Adrenal gland (tissue), 19 donors: ENCODE results near the gene TRAF3IP3. TPM values are rescaled to one million over a fixed set of nuclear protein-coding genes. Genes with fewer than 3 reads are reported as not detected.

Experiments used
- DNase-seq, 7 donors: peaks; one replicate each; pipeline ENCODE4 v3.0.0-alpha.2; 2019 to 2020
- H3K27ac ChIP-seq, 5 donors: fragments of 200-600 bp; sonication (generic) in 4 of 5; 1 replicate in 3 of 5; 2 replicates in 2 of 5; pipeline versions ENCODE4 v1.5.1 to v1.8.0; 2016 to 2020; ENCODE audit warnings: mild to moderate bottlenecking in 1 of 5
- H3K27me3 ChIP-seq: fragments of 200-600 bp; 2 replicates; pipeline ENCODE4 v1.8.0; 2021
- H3K36me3 ChIP-seq, 2 donors: fragments of 200-600 bp; replicated peaks in 1 of 2; 1 replicate in 1 of 2; 2 replicates in 1 of 2; pipeline versions ENCODE4 v1.5.1 to v1.8.0; 2018 to 2022
- H3K4me1 ChIP-seq, 2 donors: fragments of 200-600 bp; replicated peaks in 1 of 2; 1 replicate in 1 of 2; 2 replicates in 1 of 2; pipeline versions ENCODE4 v1.5.1 to v1.8.0; 2018 to 2021
- H3K4me3 ChIP-seq, 4 donors: fragments of 200-600 bp; sonication (generic) in 3 of 4; one replicate each; pipeline ENCODE4 v1.5.1; 2016 to 2018
- H3K9me3 ChIP-seq, 3 donors: fragments of 200-600 bp; sonication (generic) in 1 of 3; replicated peaks in 1 of 3; 1 replicate in 2 of 3; 2 replicates in 1 of 3; pipeline versions ENCODE4 v1.5.1 to v1.8.0; 2016 to 2021
- CTCF ChIP-seq, 6 experiments: fragments of 450-650 bp in 4 of 6; fragments of 200-600 bp in 2 of 6; sonication (generic) in 1 of 6; IDR thresholded peaks; 1 replicate in 5 of 6; 2 replicates in 1 of 6; pipeline versions ENCODE4 v1.5.1 to v1.8.0; 2016 to 2021; ENCODE audit warnings: antibody characterized with exemption in 6 of 6, mild to moderate bottlenecking in 2 of 6, moderate library complexity in 1 of 6
- POLR2A ChIP-seq, 2 donors: fragments of 450-650 bp; IDR thresholded peaks; one replicate each; pipeline ENCODE4 v1.6.1; 2017; ENCODE audit warnings: antibody characterized with exemption in 2 of 2, mild to moderate bottlenecking in 2 of 2, moderate library complexity in 1 of 2
- WGBS, 4 donors: extraction: QIAGEN DNeasy Blood & Tissue Kit in 2 of 4; methylation state at CpG; one replicate each; pipeline versions ENCODE4 v1.1.5 to v1.1.7; 2013 to 2017; 5-methylcytosine and 5-hydroxymethylcytosine counted together
- intact Hi-C, 2 donors: fragments of 100-400 bp; cut with DNase I; formaldehyde crosslinking; loops; one replicate each; pipeline versions ENCODE4 v1.14.1 to v1.15.0; 2022 to 2023
- long read RNA-seq, 10 donors: library from polyadenylated mRNA in 3 of 10; unstranded in 2 of 10; stranded (forward) in 1 of 10; transcript quantifications; one replicate each; pipeline ENCODE4 v2.0.0 and lab custom pipeline, GENCODE V29; 2021 to 2026
- polyA plus RNA-seq, 3 donors: library from polyadenylated mRNA; stranded (reverse); fragments of 200-250 nt in 2 of 3; fragments of 350-450 nt in 1 of 3; fragmentation: Illumina TruSeq in 1 of 3; extraction: RNeasy Lipid Tissue Mini Kit (QIAGEN cat#74804) in 1 of 3; gene quantifications; one replicate each; pipeline ENCODE4 v1.2.3, GENCODE V29; 2013 to 2014
- total RNA-seq, 9 donors: library from RNA; depleted of rRNA in 4 of 9; stranded (reverse); fragments of >200 nt in 4 of 9; fragments of 120-200 nt in 1 of 9; fragmentation: NEBNext Ultra II Directional in 1 of 9; extraction: Animal tissue kit (Norgen Biotek cat#: 25700) in 1 of 9; gene quantifications; one replicate each; pipeline versions ENCODE4 v1.1.0 to v1.2.4, GENCODE V29; 2013 to 2023
- donor health status: healthy with polysubstance abuse.
- donor health status: Bipolar disorder and iron deficiency.
- donor health status: DM: yes; HTN: yes; CAD: no.
- donor health status: DM: no; HTN: no; CAD: no.
- donor health status: DM: no; HTN: no; CAD: no.
- donor health status: DM: yes; HTN: yes; CAD: no.

The TRAF3IP3 gene
- total RNA-seq (1 to 10 TPM in 8 of 9 donors, under 1 TPM in 1; 0.88 to 9.8 (median 2.0) TPM), polyA plus RNA-seq (1 to 10 TPM; 1.0 to 3.8 (median 2.2) TPM)
- long read RNA-seq, donor 1, partial matches to known transcripts, result 6 of 6 reads
- long read RNA-seq, donor 1, other reads (novel, unspliced or antisense), result 0 of 6 reads
- long read RNA-seq, donor 2, partial matches to known transcripts, result 0 of 1 reads
- long read RNA-seq, donor 2, other reads (novel, unspliced or antisense), result 0 of 1 reads
- long read RNA-seq, donor 3, result 0 reads
- long read RNA-seq, donor 4, partial matches to known transcripts, result 1 of 1 reads
- long read RNA-seq, donor 4, other reads (novel, unspliced or antisense), result 0 of 1 reads
- long read RNA-seq, donor 5, result 0 reads
- long read RNA-seq, donor 6, result 0 reads
- long read RNA-seq, donor 7, partial matches to known transcripts, result 9 of 9 reads
- long read RNA-seq, donor 7, other reads (novel, unspliced or antisense), result 0 of 9 reads
- long read RNA-seq, donor 8, partial matches to known transcripts, result 8 of 8 reads
- long read RNA-seq, donor 8, other reads (novel, unspliced or antisense), result 0 of 8 reads
- long read RNA-seq, donor 9, result 0 reads
- long read RNA-seq, donor 10, result 0 reads

- Histone ChIP-seq H3K4me3 (peak within 1 kb of the TSS in 1 of 4 donors; percentile 11), H3K27me3 (no peaks in the 10 kb centered on the region), H3K36me3 (no peaks in the 10 kb centered on the region), H3K27ac (peak within 1 kb of the TSS in 1 of 5 donors; percentile 29), H3K4me1 (no peaks in the 10 kb centered on the region), H3K9me3 (no peaks in the 10 kb centered on the region)
- 55 to 66% (median 64%) methylated on average over 10 of the region's 10 CpGs for WGBS, 4 donors
- TF ChIP-seq POLR2A (IDR thresholded peaks at IDR 0.05) (no peak), CTCF (IDR thresholded peaks at IDR 0.05) (no peak)
- DNase-seq, result peak in 3 of 7 donors; percentile 19 to 36 (median 32)
- intact Hi-C loops, result no loop called here
Measured at GRCh38 chr1:209755926-209756614, at the start of gene TRAF3IP3. TRAF3IP3 (plus strand) TSS chr1:209756053; CDS start chr1:209760040, 3,987 bp downstream.

GRCh38 chr1:209706622-209707021, 49.2 kb upstream of the TRAF3IP3 start:
- Histone ChIP-seq H3K36me3 (no peaks in the 10 kb centered on the region), H3K27ac (no peak overlapping the region), H3K27me3 (no peaks in the 10 kb centered on the region), H3K9me3 (no peaks in the 10 kb centered on the region), H3K4me1 (no peaks in the 10 kb centered on the region), H3K4me3 (no peak overlapping the region)
- TF ChIP-seq CTCF (IDR thresholded peaks at IDR 0.05), result no peak
- TF ChIP-seq POLR2A (IDR thresholded peaks at IDR 0.05), result no peak
- DNase-seq, result no peak
- WGBS, 4 donors, result 90 to 97% (median 94%) methylated on average over 3 of the region's 3 CpGs
- intact Hi-C loops, result no loop called here

- H3K27me3 ChIP-seq, result no peaks in the 10 kb centered on the region
- no peaks in the 10 kb centered on the region for H3K9me3 ChIP-seq
- no peaks in the 10 kb centered on the region for H3K4me1 ChIP-seq
- intact Hi-C loops, result no loop called here
- DNase-seq, result no peak
- no peaks in the 10 kb centered on the region for H3K36me3 ChIP-seq
- 71 to 91% (median 81%) methylated on average over 1 of the region's 1 CpG for WGBS, 4 donors
- no peak overlapping the region for H3K27ac ChIP-seq
- no peak overlapping the region for H3K4me3 ChIP-seq
- TF ChIP-seq POLR2A (IDR thresholded peaks at IDR 0.05), result no peak
Measured at GRCh38 chr1:209707308-209707707, 48.5 kb upstream of the TRAF3IP3 start.

- intact Hi-C loops, result no loop called here
- 62 to 80% (median 74%) methylated on average over 4 of the region's 4 CpGs for WGBS, 4 donors
Measured at GRCh38 chr1:209708297-209708696, 47.6 kb upstream of the TRAF3IP3 start.

More at GRCh38 chr1:209708297-209708696, 47.6 kb upstream of the TRAF3IP3 start:
- Histone ChIP-seq H3K4me3 (no peak overlapping the region), H3K36me3 (no peaks in the 10 kb centered on the region), H3K27me3 (no peaks in the 10 kb centered on the region), H3K27ac (no peak overlapping the region), H3K9me3 (no peaks in the 10 kb centered on the region), H3K4me1 (no peaks in the 10 kb centered on the region)
- DNase-seq, result no peak
- TF ChIP-seq CTCF (IDR thresholded peaks at IDR 0.05) (no peak), POLR2A (IDR thresholded peaks at IDR 0.05) (no peak)
